GM19463 (cell line): ENCODE data around the gene ADAMTS17.
"Not testable (repeated sequence)": the region's sequence is repeated elsewhere in the genome, so short reads cannot be mapped to it uniquely, and the experiment has no call there.

ENCODE experiments used
- ATAC-seq: cut with Tn5 transposase; IDR thresholded peaks from one replicate; pipeline ENCODE4 v1.9.1; 2021; ENCODE audit warnings: mild to moderate bottlenecking, moderate library complexity; ENCODE audit not compliant: unreplicated experiment

Gene ADAMTS17

DNA sequence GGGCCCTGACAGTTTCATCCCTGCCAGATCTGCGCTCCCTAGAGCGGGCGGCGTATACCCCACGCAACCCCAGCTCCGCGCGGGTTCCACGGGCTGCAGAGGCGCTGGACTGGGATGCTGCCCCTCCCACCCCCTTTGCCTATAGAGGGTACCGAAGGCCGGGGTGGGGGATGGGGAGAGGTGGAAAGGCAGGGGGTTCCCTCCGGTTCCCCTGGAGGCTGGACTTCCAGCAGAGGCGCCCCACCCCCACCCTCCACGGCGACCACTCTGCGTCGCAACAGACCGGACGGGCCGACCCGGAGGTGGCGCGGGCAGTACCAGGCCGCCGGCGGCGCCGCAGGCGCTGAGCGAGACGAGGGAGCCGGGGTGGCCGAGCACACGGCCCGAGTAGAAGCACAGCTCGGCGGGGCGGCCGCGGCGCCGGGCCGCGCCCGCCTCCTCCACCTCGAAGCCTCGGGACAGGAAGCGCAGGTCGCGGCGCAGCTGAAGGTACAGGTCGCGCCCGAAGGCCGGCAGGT is 995 bp downstream of the ADAMTS17 start:
- ATAC-seq: no peak

DNA sequence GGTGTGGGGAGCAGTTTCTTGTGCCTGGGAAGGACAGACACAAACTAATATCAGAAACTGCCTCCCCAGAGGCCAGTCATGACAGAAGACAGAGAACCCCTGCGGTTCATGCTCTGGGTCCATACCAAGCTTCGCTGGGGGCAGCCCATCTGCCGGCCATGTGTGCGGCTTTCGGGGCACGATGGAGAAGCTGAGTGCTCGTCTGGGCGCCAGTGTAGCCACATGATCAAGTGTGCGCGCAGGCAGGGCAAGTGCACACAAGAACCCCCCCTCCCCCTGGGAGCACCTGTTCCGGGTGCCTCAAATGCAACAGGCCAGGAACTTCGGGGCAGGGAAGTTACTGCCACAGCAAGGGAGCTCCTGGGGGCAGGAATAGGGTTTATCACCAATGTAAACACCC is 1.8 kb downstream of the ADAMTS17 start:
- ATAC-seq: no peak

DNA sequence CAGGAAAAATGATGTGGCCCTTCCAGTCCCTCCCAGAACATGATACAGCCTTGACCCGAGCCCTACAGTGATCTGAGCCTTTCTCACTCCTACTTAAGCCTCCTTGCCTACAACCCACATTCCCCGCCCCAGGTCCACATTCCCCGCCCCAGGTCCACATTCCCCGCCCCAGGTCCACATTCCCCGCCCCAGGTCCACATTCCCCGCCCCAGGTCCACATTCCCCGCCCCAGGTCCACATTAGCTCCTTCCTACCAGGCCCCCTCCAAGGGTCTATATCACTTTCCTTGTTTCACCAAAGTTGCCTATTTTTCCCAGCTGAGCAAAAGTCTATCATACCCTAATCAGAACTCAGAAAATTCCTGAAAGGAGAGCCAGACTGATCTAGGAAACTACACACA is 2.3 kb downstream of the ADAMTS17 start:
- ATAC-seq: not testable (repeated sequence)

DNA sequence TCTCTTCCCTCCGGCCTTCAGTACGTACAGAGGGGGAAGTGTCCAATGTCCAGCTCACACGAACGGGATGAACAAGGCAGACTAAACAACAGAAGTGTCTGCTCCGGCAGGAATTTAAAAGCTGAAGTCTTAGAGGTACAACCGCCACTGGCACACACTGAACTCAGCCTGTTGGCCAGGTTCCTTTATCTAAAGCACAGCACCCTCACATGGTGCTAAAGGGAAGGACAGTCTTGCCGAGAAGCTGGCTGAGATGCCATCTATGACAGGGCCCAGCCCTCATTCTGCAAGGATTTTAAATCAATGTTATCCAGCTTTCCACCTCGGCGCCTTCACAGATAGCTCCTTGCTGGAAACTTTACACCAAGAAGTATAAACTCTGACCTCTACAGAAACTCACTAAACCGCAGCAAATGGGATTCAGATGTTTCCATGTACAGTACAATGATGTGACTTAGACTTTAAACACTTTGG is 2.8 kb downstream of the ADAMTS17 start:
- ATAC-seq: no peak

DNA sequence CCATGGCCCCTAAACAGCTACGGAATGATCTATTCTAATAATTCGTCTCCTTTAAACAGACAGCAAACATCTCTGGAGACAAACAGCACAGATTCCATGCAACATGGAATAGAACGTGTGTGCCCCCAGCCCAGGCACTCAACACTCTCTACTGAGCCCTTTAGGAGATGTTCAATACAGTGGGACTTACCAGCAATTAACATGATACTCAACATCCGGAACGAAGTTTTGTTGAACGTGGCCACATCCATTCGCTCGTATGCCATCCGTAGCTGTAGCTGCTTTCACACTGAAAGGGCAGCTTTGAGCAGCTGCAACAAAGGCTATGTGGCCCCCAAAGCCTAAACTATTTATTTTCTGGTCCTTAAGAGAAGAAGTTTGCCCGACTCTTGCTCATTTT is 3.5 kb downstream of the ADAMTS17 start:
- no peak for ATAC-seq

DNA sequence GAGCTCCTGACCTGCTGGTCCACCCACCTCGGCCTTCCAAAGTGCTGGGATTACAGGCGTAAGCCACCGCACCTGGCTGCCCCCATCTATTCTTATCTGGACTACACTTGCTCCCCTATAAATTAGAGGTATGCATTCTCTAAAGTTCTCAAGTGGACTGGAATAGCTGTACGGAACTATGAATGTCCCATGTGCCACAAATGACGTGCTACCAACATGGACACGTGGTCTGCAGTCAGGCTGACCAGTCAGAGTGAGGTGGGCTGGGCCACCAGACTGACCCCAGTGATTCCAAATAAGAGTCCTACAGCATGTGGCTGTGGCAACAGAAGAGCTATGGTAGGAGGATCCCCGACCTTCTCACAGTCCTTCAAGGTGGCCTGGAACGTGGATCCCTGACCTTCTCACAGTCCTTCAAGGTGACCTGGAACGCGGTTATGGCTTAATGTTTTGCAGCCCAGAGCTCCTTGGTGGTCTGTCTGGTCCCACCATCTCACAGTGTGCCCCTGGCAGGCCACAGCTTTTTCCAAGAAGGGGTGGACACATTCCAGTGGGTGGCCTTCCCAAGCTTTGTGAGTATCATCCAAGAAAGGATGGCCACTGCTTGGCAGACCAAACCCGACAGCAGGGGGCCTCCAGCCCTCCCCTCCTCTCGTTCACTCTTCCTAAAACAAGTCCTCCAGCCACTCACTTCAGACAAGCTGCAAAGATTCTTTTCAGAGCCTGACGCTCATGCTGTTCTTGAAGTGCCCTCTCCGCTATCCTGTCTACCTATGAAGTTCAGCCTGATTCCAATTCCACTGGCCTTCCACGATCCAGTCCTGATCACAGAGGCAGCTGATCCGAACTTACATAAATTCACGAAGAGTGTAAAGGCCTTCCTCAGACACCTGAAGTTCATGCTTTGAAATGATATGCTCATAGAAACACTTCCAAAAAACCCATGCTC is 4.4 kb downstream of the ADAMTS17 start:
- ATAC-seq: no peak

DNA sequence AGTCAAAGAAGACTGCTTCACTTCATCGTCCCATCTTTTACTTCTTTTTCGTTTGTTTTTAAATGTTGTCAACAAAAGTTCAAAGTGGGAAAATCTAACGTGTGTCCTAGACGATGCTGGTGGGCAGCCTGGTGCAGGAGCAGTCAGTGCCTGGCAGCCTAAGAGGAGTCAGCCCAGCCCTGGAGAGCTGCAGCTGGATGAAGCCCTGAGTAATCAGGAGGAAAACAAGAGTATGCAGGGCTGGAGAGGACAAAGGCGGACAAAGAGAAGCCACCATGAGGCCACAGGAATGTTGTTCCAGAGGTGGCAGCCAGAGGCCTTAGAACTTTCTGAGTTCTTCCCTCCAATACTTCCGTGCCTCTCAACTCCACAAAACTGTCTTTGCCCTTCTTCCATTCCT is 5.7 kb downstream of the ADAMTS17 start:
- no peak for ATAC-seq

DNA sequence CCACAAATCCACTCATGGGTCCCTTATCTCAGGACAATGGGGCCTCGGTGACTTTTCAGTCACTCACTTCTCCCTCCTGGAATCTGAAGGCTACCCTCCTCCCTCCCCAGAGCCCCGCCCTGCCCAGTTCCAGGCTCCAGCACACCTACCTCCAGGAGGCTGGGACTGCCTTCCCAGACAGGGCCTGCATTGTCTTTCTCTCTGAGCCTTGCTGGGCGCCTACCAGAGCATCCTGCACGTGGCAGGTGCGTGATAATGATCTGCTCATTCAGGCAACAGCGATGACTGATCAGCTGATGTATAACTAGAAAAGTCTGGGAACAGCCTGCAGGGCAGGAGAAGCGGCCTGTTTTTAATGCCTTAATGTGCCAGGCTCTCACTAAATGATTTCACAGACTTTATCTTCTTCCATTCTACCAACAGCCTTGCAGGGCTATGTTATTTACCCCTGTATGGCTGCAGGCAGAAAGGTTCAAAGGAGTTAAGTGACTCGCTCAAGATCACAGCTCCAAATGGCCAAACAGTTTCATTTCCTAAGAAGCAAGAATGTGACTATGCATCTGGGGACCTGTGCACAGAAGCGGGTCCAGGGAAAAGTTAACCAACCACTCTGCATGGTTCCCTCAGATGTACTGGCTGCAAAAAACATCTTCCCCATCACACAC is 6.3 kb downstream of the ADAMTS17 start:
- ATAC-seq: no peak

DNA sequence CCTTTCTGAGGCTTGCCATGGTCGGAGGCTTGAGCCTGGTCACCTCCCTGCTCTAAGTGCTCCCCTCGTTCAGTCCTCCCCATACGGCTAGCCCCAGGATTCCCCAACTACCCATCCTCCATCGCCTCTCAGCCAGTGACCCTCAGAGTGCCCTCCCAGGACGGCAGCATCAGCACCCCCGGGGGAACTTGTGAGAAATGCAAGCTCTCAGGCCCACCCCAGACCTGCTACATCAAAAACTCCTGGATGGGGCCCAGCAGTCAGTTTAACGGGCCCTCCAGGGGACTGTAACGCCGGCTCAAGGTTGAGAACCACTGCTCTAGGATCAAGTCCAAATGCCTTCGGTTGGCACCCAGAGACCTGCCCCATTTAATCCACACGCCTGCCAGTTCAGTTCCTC is 6.9 kb downstream of the ADAMTS17 start:
- ATAC-seq: no peak

DNA sequence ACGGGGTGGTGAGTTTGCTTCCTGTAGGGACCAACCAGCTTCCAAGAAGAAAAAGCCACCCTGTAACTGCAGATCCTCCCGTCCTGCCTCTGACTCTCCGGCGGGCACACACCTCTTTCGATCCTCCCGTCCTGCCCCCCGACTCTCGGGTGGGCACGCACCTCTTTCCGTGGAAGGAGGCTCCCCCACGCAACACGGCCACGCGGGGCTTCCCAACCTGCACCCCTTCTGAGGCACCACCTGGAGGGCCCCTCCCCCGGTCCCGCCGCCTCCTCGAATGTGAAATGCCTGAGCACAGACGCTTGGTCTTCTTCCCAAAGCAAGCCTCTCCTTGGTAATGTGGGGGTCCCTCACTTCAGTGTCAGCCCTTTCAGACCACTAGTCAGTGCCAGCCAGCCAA is 7.3 kb downstream of the ADAMTS17 start:
- ATAC-seq: no peak

DNA sequence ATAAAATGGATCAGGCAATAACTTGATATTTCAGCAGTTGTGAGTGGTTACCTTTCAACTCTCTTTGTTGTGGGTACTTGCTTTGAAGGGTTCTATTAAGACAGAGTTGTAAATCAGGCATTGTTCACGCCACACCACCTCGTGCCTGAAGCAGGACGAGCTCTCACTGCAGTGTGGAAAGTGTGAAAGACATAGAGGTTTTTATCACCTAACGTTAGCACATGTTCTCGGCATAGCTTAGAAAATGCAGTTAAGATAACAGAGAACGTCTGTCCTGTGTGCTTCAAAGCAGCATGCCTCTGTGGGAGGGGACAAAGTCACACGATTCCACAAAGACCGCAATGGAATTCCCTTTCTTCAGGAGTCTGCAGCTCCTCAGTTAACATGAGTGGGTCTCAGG is 7.8 kb downstream of the ADAMTS17 start:
- ATAC-seq: no peak

DNA sequence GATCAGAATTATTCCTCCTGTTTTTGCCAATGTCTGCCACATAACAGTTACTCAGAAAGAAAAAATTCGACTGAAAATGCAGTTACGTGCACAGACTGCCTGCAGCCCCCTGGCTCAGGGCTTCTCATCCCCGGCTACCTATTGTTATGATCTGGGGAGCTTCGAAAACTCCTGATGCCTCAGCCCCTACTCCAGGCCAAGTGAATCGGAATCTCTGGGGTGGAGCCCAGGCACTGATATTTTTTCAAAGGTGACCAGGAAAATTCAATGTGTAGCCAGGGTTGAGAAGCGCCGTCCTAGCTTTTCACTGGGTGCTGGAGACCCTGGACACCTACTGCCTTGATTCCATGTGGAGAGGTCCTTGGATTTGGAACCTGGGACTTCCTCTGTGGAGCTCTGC is 8.5 kb downstream of the ADAMTS17 start:
- ATAC-seq: no peak

DNA sequence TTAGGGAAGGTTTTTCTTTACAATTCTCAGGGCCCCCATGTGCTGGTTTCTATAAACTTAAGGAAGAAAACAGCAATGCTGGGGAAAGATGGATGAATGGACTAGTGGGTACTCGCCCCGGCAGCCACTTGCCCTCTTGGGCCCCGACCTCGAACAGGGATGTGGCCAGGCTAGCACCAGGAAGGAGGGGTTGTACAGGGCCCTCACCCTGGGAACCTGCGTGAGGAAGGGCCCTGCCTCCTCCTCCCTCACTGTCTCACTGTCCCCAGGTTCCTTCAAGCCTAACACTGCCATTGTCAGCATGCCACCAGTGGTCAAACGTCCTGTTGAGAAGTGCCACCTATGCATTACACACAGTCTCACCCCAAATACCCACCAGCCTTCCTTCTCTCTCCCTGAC is 9.1 kb downstream of the ADAMTS17 start:
- no peak for ATAC-seq

DNA sequence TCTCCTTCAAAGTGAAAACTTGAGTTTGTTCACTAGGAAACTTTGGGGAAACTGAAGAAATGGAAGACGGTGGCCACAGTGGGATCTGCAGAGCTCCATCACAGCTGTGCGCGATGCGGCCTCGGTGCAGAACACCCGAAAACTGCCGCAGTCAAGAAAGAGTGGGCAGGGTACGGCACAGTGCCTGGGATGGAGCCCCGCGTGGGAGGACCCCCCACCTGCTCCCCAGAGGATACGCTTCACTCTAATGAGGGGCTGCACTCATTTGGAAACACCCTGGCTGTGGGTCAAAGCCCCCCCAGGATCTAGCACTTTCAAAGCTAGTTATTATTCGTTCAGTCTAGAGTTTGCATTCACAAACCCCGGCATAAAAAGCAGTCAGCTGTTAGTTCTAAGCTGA is 9.5 kb downstream of the ADAMTS17 start:
- no peak for ATAC-seq

DNA sequence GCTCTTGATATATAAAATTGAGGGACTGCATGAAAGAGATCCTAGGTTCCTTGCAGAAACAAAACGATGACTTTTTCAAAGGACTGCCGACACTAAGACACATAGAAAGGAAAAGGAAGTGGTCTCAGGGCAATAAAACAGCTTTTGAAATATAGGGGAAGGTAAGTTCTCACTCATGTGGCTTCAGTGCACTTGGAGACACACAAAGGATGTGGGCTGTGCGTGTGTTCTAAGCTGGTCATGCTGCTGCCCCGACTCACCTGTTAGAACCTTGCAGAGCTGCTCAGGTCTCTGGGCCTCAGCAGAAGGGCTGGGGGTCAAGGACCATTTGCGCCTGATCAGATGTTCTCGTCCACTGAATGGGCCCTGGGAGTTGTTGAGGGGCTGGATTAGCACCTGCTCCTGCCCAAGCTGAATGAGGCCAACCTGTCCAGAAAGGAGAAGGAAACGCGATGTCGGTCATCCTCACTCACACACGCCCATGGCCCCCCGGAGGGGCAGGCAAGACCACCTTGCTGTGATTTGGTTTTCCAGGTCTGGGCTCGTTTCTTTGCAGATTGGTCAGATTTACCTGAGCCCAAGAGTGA is 11.1 kb downstream of the ADAMTS17 start:
- no peak for ATAC-seq

DNA sequence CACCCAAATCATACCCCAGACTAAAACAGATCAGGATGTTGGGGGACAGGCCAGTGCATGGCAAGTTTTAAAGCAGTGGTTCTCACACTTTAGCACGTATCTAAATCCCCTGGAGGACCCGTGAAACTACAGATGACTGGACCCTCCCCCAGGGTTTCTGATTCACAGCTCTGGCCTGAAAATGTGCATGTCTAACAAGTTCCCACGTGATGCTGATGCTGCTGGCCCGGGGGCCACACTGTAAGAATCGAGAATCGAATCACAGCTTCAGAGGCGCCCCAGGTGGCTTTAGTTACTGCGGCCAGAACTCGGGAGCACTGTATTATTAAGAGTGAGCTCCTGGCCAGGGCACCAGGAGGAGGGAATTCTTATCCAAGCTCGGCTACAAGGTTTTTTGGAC is 11.6 kb downstream of the ADAMTS17 start:
- ATAC-seq: no peak

DNA sequence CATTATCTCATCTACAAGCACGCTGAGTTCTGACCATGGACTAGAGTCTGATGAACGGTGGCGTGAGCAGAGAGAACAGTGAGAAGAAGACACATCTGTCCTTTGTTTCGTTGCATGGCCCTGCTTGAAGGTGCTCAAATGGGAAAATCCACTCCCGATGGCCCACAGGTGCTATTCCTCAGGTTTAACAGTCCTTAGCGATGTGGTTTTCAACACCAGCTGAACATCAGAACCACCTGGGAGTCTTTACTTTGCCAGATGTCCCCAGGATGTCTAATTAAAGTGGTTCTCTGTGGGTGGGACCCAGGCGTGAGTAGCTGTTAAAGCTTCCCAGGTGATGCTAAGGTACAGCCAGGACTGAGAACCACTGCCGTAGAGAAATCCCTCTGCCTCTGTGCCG is 13.0 kb downstream of the ADAMTS17 start:
- ATAC-seq: no peak

DNA sequence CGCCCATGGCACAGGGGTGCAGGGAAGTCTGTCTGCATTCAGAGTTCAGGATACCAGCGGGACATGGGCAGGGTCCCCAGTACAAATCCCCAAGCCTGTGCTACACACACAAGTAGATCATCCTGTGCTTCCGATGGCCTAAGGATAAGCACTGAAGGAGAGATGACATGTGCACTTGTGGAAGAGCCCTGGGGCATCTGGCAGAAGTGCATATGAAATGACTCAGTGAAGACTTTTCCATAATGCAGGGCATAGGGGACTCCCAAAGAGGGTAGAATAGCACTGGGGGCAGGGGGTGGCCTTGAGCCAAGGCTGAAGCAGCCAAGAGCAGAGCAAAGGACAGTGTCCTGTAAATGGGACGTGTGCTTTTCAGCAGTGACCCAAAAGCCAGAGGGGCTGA is 22.9 kb downstream of the ADAMTS17 start:
- no peak for ATAC-seq

DNA sequence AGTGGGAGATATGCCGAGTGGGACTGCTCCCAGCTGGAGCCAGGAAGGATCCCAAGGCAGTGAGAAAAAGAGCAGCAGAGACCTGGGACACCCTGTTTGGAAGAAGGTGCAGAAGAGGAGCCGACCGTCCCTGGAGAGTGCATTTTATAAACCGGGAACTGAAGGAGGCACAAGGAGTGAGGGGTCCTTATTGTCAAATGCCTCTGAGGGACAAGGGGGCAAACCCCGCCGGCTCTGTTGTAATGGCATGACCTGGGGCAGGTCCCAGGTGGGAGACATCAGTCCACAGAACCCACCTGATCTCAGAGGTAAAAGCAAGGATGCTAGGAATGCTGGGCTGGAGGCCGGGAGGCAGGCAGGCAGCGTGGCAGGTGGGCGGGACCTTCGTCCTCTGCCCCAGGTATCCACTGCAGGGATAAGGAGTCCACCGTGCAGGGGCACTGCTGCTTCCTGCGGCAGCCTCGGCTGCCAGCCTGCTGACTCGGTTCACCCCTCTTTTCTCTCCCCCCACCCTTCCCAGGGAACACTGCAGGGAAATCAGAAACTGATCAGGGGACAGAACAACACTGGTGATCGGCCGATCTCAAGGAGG is 26.9 kb downstream of the ADAMTS17 start:
- ATAC-seq: no peak

DNA sequence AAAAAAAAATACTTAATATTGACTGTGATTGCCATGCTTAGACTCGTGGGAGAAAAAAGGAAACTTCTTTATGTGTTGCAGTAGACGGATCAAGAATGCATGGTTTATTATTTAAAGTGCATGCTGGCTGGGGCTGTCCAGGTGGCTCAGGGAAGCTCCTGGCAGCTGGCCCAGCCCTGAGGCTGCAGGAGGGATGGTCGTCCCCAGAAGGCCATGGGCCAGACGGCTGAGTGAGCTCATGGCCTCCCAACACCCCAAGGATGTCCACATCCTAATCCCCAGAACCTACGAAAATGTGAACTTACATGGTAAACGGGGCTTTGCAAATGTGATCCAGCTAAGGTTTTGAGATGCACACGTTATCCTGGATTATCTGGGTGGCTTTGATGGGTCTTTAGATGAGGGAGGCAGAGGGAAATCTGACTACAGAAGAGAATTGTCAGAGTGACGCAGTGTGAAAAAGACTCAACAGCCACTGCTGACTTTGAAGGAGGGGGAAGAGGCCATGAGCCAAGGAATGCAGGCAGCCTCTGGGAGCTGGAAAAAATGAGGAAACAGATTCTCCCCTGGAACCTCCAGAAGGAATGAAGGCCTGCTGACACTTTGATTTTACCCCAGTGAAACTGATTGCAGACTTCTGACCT is 29.8 kb downstream of the ADAMTS17 start:
- no peak for ATAC-seq

DNA sequence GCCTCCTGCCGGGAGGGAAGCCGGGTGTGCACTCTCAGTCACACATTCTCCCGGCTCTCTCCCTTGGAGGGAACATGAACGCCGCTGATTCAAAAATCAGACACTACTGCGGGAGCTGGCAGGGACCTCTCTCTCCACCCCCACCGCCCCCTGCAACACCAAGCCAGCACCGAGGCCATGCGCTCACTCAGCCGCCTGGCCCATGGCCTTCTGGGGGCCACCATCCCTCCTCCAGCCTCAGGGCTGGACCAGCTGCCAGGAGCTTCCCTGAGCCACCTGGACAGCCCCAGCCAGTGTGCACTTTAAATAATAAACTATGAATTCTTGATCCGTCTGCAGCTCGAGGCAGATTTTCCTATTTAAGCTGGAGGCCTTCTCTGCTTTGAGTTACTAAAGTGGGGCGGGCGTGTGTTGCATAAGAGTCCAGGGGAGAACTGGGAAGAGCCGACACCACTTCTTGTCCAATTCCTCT is 30.6 kb downstream of the ADAMTS17 start:
- no peak for ATAC-seq
